ELF-1 (cell line): ENCODE measurements around the gene CC2D2B.

Experiments used
- DNase-seq: peaks from one replicate; pipeline ENCODE4 v3.0.0-alpha.2; 2016; ENCODE audit warnings: low read depth, low spot score

Gene CC2D2B

DNA sequence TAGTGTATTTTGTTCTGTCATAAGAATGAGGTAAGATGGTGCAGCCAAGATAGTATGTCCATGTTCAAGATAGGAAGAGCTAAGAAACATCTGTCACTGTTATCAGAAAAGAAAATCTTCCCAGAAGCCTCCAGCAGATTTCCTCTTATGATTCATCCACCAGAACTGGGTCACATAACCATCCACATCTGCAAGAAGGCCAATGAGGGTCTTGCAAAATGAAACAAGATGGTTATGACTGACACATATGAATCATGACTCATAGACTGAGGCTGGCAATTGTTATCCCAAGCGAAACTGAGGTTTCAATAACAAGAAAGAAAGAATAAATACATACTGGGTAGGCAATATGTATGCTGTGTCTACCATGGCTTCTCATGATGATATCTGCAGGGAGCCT is 165.9 kb downstream of the CC2D2B start:
- DNase-seq, result no peak

DNA sequence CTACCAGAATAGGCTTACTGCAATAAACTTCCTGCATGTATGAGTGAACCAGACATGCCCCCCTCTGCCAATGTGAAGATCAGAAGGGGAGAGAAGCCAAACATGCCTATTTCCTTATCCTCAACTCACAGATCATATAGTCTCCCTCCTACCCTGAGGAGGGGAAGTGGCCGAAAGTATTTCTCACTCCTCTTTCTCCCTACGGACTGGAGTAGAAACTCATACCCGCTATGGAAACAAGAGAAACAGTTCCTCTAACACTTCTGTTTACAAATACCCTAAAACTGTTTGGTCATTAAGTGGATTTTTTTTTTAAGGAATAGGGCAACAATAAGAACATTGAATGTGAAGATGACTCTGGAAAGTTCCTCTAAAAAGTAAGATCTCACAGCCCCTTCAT is 167.0 kb downstream of the CC2D2B start:
- no peak for DNase-seq

DNA sequence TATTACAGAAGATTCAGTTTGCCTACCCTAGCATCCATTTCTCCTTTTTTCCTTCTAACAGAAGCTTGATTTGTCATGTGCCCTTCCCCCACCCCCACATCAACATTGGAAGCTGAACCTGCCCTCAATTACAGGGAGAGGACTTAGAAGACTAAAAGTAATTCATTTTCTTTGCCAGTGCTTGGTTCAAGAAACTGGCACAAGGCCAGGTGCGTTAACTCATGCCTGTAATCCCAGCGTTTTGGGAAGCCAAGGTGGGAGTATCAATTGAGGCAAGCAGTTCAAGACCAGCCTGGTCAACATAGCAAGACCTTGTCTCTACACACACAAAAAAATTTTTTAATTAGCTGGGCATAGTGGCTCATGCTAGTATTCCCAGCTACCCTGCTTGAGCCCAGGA is 168.2 kb downstream of the CC2D2B start:
- no peak for DNase-seq

DNA sequence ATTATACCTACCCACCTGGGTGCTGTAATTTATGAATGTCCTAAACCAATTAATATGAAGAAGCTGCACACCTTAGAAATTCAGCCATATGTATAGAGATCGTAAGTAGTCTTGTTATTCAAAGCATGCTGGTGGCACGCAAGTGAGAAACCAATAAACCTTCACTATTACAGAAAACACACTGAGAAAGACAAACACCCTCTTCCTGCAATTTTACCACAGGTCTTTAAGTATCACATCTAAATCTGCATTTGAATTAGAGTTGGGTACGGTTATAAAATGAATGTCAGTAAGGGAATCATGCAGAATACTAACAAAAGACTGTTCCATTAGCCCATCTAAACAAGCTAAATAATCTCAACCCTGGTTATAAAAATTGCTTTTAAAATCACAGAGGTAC is 169.4 kb downstream of the CC2D2B start:
- DNase-seq, result no peak

DNA sequence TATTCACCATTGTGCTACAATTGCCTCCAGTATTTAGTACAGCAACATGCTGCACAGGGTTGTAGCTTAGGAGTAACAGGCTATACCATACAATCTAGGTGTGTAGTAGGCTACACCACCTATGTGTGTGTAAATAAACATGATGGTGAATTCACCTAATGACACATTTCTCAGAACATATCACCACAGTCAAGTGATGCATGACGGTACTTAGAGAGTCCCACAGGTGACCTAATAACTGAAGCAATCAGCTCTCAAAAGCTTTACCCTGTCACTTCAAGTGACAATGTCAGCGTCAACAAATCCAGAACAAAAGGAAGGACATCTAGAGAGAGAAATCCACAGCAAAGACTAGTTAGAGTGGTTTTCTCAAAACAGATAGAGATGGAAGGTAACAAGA is 174.4 kb downstream of the CC2D2B start:
- no peak for DNase-seq
